ENCODE measurements around the gene MACROD2.

The MACROD2 gene

DNA sequence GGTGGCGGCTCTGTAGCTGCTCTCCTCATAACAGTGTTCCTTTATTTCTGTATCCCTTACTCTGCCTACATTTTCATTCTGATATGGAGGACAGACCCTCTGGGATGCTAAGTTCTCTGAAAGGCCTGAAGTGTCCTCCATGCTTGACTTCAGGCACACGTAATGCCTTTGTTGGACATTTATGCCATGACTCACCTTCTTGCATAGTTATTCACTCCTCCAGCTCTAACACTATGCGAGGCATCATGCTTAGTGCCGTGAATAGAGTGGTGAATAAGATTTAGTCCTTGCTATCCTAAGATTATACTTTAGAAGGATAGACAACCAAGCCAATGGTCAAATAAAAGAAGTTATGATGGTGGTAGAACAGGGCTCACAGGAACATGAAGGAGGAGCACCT, 1103.0 kb downstream of the MACROD2 start:
- H3K9me3 ChIP-seq (ENCODE audit: control insufficient read depth in 2 of 2, low read length in 2 of 2), result no peaks in the 10 kb centered on the region
- H3K4me1 ChIP-seq (ENCODE audit: control insufficient read depth, insufficient read depth, low read length), result no peaks in the 10 kb centered on the region
- no peaks in the 10 kb centered on the region for H3K27me3 ChIP-seq (ENCODE audit: control insufficient read depth in 1 of 2, insufficient read depth in 2 of 2, low read length in 2 of 2)
- H3K27ac ChIP-seq (ENCODE audit: low read length), result no peak overlapping the region
- H3K36me3 ChIP-seq (ENCODE audit: control insufficient read depth in 2 of 2, insufficient read depth in 2 of 2, low read length in 2 of 2), result no peaks in the 10 kb centered on the region
- H3K9ac ChIP-seq (ENCODE audit: low read length in 2 of 2), result no peak overlapping the region
- H3K4me3 ChIP-seq (ENCODE audit: low read length in 2 of 2), result no peak overlapping the region

DNA sequence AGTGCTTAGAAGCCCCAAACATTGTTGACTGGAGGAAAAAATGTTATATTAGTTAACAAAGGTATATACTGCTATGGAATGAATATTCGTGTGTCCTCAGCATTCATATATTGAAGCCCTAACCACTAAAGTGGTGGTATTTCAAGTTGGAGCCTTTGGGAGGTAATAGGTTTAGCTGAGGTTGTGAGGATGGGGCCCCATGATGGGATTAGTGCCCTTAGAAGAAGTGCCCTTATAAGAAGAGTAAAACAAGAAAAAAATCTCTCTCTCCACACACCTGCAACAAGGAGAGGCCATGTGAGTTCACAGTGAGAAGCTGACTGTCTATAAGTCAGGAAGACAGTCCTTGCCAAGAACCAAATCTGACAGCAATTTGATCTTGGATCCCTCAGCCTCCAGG, 1103.8 kb downstream of the MACROD2 start:
- no peaks in the 10 kb centered on the region for H3K4me1 ChIP-seq (ENCODE audit: control insufficient read depth, insufficient read depth, low read length)
- H3K9me3 ChIP-seq (ENCODE audit: control insufficient read depth in 2 of 2, low read length in 2 of 2), result no peaks in the 10 kb centered on the region
- no peaks in the 10 kb centered on the region for H3K36me3 ChIP-seq (ENCODE audit: control insufficient read depth in 2 of 2, insufficient read depth in 2 of 2, low read length in 2 of 2)
- H3K27me3 ChIP-seq (ENCODE audit: control insufficient read depth in 1 of 2, insufficient read depth in 2 of 2, low read length in 2 of 2), result no peaks in the 10 kb centered on the region
- no peak overlapping the region for H3K4me3 ChIP-seq (ENCODE audit: low read length in 2 of 2)
- no peak overlapping the region for H3K27ac ChIP-seq (ENCODE audit: low read length)
- H3K9ac ChIP-seq (ENCODE audit: low read length in 2 of 2), result no peak overlapping the region

DNA sequence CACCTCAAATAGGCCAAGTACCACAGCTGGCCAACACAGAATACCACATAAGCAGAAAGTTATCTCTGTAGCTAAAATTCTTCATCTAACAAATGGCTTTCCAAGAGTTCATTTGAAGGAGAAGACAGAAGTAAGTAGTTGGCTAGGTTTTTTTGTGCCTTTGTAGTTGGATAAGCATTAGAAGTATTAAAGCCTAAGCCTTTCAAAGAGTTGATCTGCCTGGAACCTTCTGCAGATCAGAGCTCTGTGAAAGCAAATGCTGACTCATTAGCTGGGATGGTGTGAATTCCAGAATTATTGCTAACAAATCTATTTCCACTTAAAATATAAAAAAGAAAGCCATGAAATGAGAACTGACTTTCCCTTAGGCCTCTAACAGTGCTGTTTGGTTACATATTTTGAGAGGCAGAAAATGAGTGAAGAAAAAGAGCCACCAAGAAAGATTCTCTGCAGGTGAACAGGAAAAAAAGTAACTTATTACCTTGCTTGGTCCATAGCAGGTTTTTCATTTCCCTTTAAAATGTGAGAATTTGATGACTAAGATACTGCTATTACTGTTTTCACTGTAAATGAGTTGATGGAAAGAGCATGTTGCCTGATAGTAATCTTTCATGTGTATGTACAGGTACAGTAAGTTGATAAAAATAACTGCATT, 1105.3 kb downstream of the MACROD2 start:
- Histone ChIP-seq H3K36me3 (ENCODE audit: control insufficient read depth in 2 of 2, insufficient read depth in 2 of 2, low read length in 2 of 2) (no peaks in the 10 kb centered on the region), H3K9ac (ENCODE audit: low read length in 2 of 2) (no peak overlapping the region), H3K4me1 (ENCODE audit: control insufficient read depth, insufficient read depth, low read length) (no peaks in the 10 kb centered on the region), H3K27ac (ENCODE audit: low read length) (no peak overlapping the region), H3K9me3 (ENCODE audit: control insufficient read depth in 2 of 2, low read length in 2 of 2) (no peaks in the 10 kb centered on the region), H3K4me3 (ENCODE audit: low read length in 2 of 2) (no peak overlapping the region), H3K27me3 (ENCODE audit: control insufficient read depth in 1 of 2, insufficient read depth in 2 of 2, low read length in 2 of 2) (no peaks in the 10 kb centered on the region)

DNA sequence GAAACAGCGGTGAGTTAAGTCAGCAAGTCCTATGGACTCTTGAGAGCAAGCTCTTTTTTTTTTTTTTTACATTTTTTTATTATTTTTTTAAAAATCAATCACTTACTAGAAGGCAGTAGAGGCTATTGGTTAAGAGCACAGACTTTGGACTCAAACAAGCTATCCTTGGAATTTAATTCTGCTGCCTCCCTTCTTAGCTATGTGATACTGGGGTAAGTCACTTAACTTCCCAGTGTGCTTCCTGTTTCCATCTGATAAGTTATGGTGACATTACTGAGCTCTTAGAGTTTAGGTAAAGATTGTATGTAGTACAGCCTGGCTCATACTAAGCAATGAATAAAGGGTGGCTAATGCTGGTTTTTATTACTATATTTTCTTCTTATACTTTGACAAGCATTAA, 1112.6 kb downstream of the MACROD2 start:
- Histone ChIP-seq H3K9ac (ENCODE audit: low read length in 2 of 2) (no peak overlapping the region), H3K36me3 (ENCODE audit: control insufficient read depth in 2 of 2, insufficient read depth in 2 of 2, low read length in 2 of 2) (no peaks in the 10 kb centered on the region), H3K27ac (ENCODE audit: low read length) (no peak overlapping the region), H3K4me1 (ENCODE audit: control insufficient read depth, insufficient read depth, low read length) (no peaks in the 10 kb centered on the region), H3K9me3 (ENCODE audit: control insufficient read depth in 2 of 2, low read length in 2 of 2) (no peaks in the 10 kb centered on the region), H3K4me3 (ENCODE audit: low read length in 2 of 2) (no peak overlapping the region), H3K27me3 (ENCODE audit: control insufficient read depth in 1 of 2, insufficient read depth in 2 of 2, low read length in 2 of 2) (no peaks in the 10 kb centered on the region)

DNA sequence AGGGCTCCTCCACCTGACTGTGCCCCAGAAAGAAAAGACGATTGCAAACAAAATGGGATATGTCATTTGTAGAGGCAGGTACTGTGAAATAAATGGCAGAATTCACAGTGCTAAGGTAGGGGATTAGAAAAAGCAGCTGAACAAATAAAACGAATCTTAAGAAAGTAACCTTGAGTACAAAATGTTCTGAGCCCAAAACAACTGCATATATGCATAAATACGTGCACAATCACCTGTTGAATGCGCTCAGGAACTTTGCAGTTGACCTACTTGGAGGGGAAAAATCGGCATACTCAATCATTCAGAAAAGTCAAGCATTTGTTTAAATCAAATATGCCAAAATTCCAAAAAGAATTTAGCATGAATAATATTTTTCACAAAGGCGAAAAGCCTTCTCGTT, 1114.2 kb downstream of the MACROD2 start:
- H3K36me3 ChIP-seq (ENCODE audit: control insufficient read depth in 2 of 2, insufficient read depth in 2 of 2, low read length in 2 of 2), result no peaks in the 10 kb centered on the region
- no peak overlapping the region for H3K9ac ChIP-seq (ENCODE audit: low read length in 2 of 2)
- H3K27me3 ChIP-seq (ENCODE audit: control insufficient read depth in 1 of 2, insufficient read depth in 2 of 2, low read length in 2 of 2), result no peaks in the 10 kb centered on the region
- H3K27ac ChIP-seq (ENCODE audit: low read length), result no peak overlapping the region
- H3K9me3 ChIP-seq (ENCODE audit: control insufficient read depth in 2 of 2, low read length in 2 of 2), result no peaks in the 10 kb centered on the region
- no peaks in the 10 kb centered on the region for H3K4me1 ChIP-seq (ENCODE audit: control insufficient read depth, insufficient read depth, low read length)
- no peak overlapping the region for H3K4me3 ChIP-seq (ENCODE audit: low read length in 2 of 2)

DNA sequence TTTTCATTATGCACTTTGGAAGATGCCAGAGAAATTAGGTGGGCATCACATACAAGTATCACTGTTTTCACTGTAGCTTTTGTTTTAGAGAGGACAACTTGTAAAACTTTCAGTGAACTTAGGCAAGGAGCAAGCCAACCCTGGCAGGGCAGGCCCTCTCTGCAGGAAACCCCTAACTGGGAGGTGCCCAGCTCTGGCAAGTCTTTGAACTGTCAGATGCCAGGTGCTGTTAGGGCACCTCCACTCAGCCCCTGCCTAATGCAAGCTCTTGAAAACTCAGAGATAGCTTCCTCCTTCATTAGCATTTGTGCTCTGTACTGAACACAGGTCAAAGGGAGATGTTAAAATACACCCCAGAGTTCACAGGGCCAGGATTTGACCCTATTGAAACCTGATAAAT, 1116.3 kb downstream of the MACROD2 start:
- Histone ChIP-seq H3K27ac (ENCODE audit: low read length) (no peak overlapping the region), H3K4me3 (ENCODE audit: low read length in 2 of 2) (no peak overlapping the region), H3K9me3 (ENCODE audit: control insufficient read depth in 2 of 2, low read length in 2 of 2) (no peaks in the 10 kb centered on the region), H3K9ac (ENCODE audit: low read length in 2 of 2) (no peak overlapping the region), H3K27me3 (ENCODE audit: control insufficient read depth in 1 of 2, insufficient read depth in 2 of 2, low read length in 2 of 2) (no peaks in the 10 kb centered on the region), H3K36me3 (ENCODE audit: control insufficient read depth in 2 of 2, insufficient read depth in 2 of 2, low read length in 2 of 2) (no peaks in the 10 kb centered on the region), H3K4me1 (ENCODE audit: control insufficient read depth, insufficient read depth, low read length) (no peaks in the 10 kb centered on the region)

DNA sequence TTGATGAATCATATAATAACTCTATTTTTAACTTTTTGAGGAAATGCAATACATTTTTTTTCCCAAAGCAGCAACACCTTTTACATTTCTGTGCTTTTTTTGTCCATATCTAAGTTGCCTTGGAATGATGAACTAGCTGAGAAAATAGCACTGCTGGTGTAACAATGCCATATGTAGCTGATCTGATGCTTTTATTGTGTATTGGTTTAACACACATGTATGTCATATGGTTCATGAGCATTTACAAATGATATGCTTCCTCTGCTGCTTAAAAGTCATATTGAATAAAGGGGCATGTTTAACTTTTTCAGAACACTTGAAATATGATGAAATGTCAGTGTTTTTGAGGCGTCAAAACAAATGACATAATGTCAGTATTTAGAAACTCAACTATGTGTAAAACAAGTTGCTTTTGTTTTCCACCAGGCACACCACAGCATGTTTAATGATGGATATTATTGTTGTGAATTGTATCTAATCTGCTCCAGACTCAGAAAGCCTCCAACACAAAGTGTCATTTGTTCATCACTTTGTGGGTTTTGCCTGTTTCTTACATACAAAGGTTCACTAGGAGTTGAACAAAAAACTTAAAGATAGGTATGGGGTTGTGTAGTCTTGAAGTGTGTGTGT, 1117.9 kb downstream of the MACROD2 start:
- no peaks in the 10 kb centered on the region for H3K4me1 ChIP-seq (ENCODE audit: control insufficient read depth, insufficient read depth, low read length)
- H3K9ac ChIP-seq (ENCODE audit: low read length in 2 of 2), result no peak overlapping the region
- H3K36me3 ChIP-seq (ENCODE audit: control insufficient read depth in 2 of 2, insufficient read depth in 2 of 2, low read length in 2 of 2), result no peaks in the 10 kb centered on the region
- no peak overlapping the region for H3K27ac ChIP-seq (ENCODE audit: low read length)
- H3K9me3 ChIP-seq (ENCODE audit: control insufficient read depth in 2 of 2, low read length in 2 of 2), result no peaks in the 10 kb centered on the region
- no peaks in the 10 kb centered on the region for H3K27me3 ChIP-seq (ENCODE audit: control insufficient read depth in 1 of 2, insufficient read depth in 2 of 2, low read length in 2 of 2)
- no peak overlapping the region for H3K4me3 ChIP-seq (ENCODE audit: low read length in 2 of 2)

DNA sequence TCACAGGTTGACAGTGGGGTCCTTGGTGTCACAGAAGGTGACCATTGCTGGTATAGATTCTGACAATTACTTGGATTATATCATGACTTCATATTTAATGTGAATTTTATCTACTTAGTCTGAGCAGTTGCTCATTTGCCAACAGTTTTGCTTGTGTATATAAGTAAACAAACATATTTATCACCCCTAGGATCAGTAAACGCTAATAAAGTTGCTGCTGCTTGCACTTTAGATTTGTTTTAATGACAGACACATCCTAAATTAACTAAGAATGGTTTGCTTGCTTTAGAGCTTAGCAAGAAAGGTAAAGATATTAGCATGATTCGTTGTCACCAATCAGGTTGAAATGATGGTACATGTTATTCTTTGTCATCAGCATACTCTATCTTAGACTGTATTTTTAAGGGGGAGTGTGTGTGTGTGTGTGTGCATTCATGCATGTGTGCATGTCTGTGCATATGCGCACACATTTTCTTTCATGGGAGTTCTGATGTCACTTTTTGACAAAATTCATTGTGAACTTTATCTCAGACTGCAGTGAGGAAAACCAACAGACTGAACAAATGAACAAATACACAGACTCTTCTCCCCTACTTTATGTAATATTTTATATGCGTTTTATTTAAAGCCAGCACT, 1124.7 kb downstream of the MACROD2 start:
- Histone ChIP-seq H3K27ac (ENCODE audit: low read length) (no peak overlapping the region), H3K27me3 (ENCODE audit: control insufficient read depth in 1 of 2, insufficient read depth in 2 of 2, low read length in 2 of 2) (no peaks in the 10 kb centered on the region), H3K9ac (ENCODE audit: low read length in 2 of 2) (no peak overlapping the region), H3K36me3 (ENCODE audit: control insufficient read depth in 2 of 2, insufficient read depth in 2 of 2, low read length in 2 of 2) (no peaks in the 10 kb centered on the region), H3K4me3 (ENCODE audit: low read length in 2 of 2) (no peak overlapping the region), H3K4me1 (ENCODE audit: control insufficient read depth, insufficient read depth, low read length) (no peaks in the 10 kb centered on the region), H3K9me3 (ENCODE audit: control insufficient read depth in 2 of 2, low read length in 2 of 2) (no peaks in the 10 kb centered on the region)

DNA sequence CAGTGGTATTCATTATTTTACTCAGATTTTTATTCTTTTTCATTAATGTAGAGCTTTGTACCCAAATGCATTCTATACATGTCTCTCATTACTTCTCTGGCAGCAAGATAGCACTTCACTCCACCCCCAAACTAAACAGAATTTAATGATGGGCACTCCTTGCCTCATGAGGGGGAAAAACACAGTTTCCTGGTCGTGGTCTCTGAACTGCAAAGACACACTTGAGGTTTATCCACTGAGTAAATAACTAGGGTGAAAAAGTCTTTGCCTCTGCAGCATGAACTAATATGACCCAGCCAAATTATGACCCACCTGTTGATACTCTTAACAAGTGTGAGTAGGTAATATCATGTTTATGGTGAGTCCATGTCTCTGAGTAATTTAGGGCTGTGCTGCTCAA, 1127.3 kb downstream of the MACROD2 start:
- Histone ChIP-seq H3K9ac (ENCODE audit: low read length in 2 of 2) (no peak overlapping the region), H3K9me3 (ENCODE audit: control insufficient read depth in 2 of 2, low read length in 2 of 2) (no peaks in the 10 kb centered on the region), H3K27me3 (ENCODE audit: control insufficient read depth in 1 of 2, insufficient read depth in 2 of 2, low read length in 2 of 2) (no peaks in the 10 kb centered on the region), H3K4me3 (ENCODE audit: low read length in 2 of 2) (no peak overlapping the region), H3K27ac (ENCODE audit: low read length) (no peak overlapping the region), H3K4me1 (ENCODE audit: control insufficient read depth, insufficient read depth, low read length) (no peaks in the 10 kb centered on the region), H3K36me3 (ENCODE audit: control insufficient read depth in 2 of 2, insufficient read depth in 2 of 2, low read length in 2 of 2) (no peaks in the 10 kb centered on the region)

DNA sequence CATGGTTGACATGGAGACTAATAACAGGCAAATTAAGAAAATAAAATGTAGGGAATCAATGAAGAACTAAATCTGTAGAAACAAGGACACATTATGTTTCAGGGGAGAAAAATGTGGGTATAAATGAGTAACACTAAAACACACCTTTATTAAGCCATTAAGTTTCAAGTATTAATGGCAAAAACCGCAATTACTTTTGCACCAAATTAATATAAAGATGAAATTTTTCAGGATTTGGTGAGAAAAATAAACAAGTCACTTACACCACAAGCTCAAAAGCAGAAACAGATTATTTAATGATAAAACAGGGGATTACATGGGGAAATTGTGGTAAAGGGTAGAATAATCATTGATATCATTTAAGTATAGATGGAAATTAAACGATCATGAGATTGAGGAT, 1135.9 kb downstream of the MACROD2 start:
- Histone ChIP-seq H3K9ac (ENCODE audit: low read length in 2 of 2) (no peak overlapping the region), H3K4me3 (ENCODE audit: low read length in 2 of 2) (no peak overlapping the region)

DNA sequence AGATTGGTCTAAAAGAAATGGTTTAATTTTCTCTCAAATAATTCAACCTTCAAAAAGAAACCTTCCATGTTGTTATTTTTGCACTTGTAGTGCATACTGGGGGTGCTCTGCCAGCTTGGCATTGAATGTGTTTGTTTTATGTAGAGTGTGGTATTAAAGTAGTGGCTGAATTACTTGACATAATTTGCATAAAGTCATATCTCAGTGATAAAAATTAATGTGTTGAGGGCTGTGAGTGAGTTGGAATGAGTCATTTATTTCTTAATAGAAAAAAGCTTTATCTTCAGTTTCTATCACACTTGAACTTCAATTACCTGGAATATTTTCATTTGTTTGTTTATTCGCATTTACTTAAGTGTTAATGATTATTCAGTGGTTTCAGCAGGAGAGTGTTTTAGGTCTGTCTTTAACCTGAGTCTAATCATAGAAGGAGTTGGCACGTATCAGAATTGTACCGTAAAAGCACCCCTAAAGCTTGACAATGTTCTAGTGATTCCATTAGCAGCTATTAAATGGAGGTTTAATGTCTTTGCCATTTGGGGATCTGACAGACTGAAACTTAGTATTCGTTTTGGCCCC, 1143.3 kb downstream of the MACROD2 start:
- Histone ChIP-seq H3K36me3 (ENCODE audit: control insufficient read depth in 2 of 2, insufficient read depth in 2 of 2, low read length in 2 of 2) (no peaks in the 10 kb centered on the region), H3K9me3 (ENCODE audit: control insufficient read depth in 2 of 2, low read length in 2 of 2) (no peaks in the 10 kb centered on the region), H3K4me1 (ENCODE audit: control insufficient read depth, insufficient read depth, low read length) (no peaks in the 10 kb centered on the region), H3K27ac (ENCODE audit: low read length) (no peak overlapping the region), H3K4me3 (ENCODE audit: low read length in 2 of 2) (no peak overlapping the region), H3K9ac (ENCODE audit: low read length in 2 of 2) (no peak overlapping the region), H3K27me3 (ENCODE audit: control insufficient read depth in 1 of 2, insufficient read depth in 2 of 2, low read length in 2 of 2) (no peaks in the 10 kb centered on the region)

More for the DNA sequence above, 1135.9 kb downstream of the MACROD2 start:
- H3K36me3 ChIP-seq (ENCODE audit: control insufficient read depth in 2 of 2, insufficient read depth in 2 of 2, low read length in 2 of 2), result no peaks in the 10 kb centered on the region
- H3K4me1 ChIP-seq (ENCODE audit: control insufficient read depth, insufficient read depth, low read length), result no peaks in the 10 kb centered on the region
- no peaks in the 10 kb centered on the region for H3K27me3 ChIP-seq (ENCODE audit: control insufficient read depth in 1 of 2, insufficient read depth in 2 of 2, low read length in 2 of 2)
- no peaks in the 10 kb centered on the region for H3K9me3 ChIP-seq (ENCODE audit: control insufficient read depth in 2 of 2, low read length in 2 of 2)
- no peak overlapping the region for H3K27ac ChIP-seq (ENCODE audit: low read length)
